ENCODE data around the gene MDH2.

MDH2 gene

DNA sequence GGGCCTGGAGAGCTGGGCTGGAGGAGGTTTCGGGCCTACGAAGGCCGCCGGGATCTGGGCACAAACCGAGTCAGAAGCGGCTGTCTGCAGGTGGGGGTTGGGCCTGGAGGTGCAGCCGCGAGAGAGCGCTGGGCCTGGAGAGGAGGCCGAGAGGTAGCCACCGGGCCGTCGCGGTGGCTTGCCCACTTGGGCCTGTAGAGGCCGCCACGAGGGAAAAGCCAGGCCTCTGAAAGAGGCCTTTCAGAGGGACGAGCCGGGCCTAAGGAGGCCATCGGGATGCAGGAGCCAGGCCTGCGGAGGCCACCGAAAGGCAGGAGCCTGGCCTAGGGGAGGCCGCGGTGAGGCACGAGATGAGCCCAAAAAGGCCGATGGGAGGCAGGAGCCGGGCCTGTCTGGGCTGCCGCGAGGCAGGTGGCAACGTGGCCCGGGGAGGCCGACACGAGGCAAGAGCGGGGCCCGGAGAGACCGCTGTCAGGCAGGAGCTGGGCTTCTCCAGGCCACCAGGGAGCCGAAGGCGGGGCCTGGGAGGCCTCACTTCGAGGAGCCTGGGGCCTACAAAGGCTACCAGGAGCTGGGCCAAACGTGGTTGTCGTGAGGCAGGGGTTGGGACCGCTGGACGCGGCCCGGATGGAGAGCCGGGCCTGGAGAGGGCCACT lies 25.6 kb downstream of the MDH2 start:
- TF ChIP-seq, protein P1, sequence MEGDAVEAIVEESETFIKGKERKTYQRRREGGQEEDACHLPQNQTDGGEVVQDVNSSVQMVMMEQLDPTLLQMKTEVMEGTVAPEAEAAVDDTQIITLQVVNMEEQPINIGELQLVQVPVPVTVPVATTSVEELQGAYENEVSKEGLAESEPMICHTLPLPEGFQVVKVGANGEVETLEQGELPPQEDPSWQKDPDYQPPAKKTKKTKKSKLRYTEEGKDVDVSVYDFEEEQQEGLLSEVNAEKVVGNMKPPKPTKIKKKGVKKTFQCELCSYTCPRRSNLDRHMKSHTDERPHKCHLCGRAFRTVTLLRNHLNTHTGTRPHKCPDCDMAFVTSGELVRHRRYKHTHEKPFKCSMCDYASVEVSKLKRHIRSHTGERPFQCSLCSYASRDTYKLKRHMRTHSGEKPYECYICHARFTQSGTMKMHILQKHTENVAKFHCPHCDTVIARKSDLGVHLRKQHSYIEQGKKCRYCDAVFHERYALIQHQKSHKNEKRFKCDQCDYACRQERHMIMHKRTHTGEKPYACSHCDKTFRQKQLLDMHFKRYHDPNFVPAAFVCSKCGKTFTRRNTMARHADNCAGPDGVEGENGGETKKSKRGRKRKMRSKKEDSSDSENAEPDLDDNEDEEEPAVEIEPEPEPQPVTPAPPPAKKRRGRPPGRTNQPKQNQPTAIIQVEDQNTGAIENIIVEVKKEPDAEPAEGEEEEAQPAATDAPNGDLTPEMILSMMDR (IDR thresholded peaks at IDR 0.05; ENCODE audit: insufficient read depth, low read length, poor library complexity, severe bottlenecking), result no peak
- TF ChIP-seq EZH2phosphoT487 (conservative IDR thresholded peaks at IDR 0.05; ENCODE audit: low read length), result no peak
- Histone ChIP-seq H2AFZ (ENCODE audit: low read depth, low read length, severe bottlenecking) (no peak overlapping the region), H3K4me3 (ENCODE audit: insufficient read depth, low read length, poor library complexity, severe bottlenecking) (no peak overlapping the region)

GRCh38 chr7:76074306-76074971 lies 26.5 kb downstream of the MDH2 start:
- H3K4me3 ChIP-seq (ENCODE audit: insufficient read depth, low read length, poor library complexity, severe bottlenecking), result no peak overlapping the region
- no peaks in the 10 kb centered on the region for H3K9me2 ChIP-seq (replicated peaks; ENCODE audit: insufficient read depth, low read length)
- no peaks in the 10 kb centered on the region for H3F3A ChIP-seq (ENCODE audit: insufficient read depth)
- H3K4me2 ChIP-seq (ENCODE audit: low read depth, low read length, poor library complexity, severe bottlenecking), result no peak overlapping the region
- no peaks in the 10 kb centered on the region for H3K9me3 ChIP-seq (ENCODE audit: insufficient read depth, low read length)
- H3K27me3 ChIP-seq (ENCODE audit: low read length), result no peaks in the 10 kb centered on the region
- no peak overlapping the region for H2AFZ ChIP-seq (ENCODE audit: low read depth, low read length, severe bottlenecking)
- H3K9ac ChIP-seq (ENCODE audit: low read length), result no peak overlapping the region
- H3K79me2 ChIP-seq (ENCODE audit: insufficient read depth, low read length), result no peaks in the 10 kb centered on the region
- H4K20me1 ChIP-seq (ENCODE audit: low read depth, low read length), result no peaks in the 10 kb centered on the region
- no peak overlapping the region for H3K27ac ChIP-seq (ENCODE audit: low read depth, low read length)
- no peak for TF ChIP-seq EZH2phosphoT487 (conservative IDR thresholded peaks at IDR 0.05; ENCODE audit: low read length)
- TF ChIP-seq, protein P1 (IDR thresholded peaks at IDR 0.05; ENCODE audit: insufficient read depth, low read length, poor library complexity, severe bottlenecking), result no peak
- H3K36me3 ChIP-seq (ENCODE audit: low read length), result no peaks in the 10 kb centered on the region

More for the DNA sequence above, 25.6 kb downstream of the MDH2 start:
- no peaks in the 10 kb centered on the region for H3K9me2 ChIP-seq (replicated peaks; ENCODE audit: insufficient read depth, low read length)
- H4K20me1 ChIP-seq (ENCODE audit: low read depth, low read length), result no peaks in the 10 kb centered on the region
- no peaks in the 10 kb centered on the region for H3K27me3 ChIP-seq (ENCODE audit: low read length)
- no peaks in the 10 kb centered on the region for H3K79me2 ChIP-seq (ENCODE audit: insufficient read depth, low read length)
- no peak overlapping the region for H3K4me2 ChIP-seq (ENCODE audit: low read depth, low read length, poor library complexity, severe bottlenecking)
- H3K9me3 ChIP-seq (ENCODE audit: insufficient read depth, low read length), result no peaks in the 10 kb centered on the region
- H3F3A ChIP-seq (ENCODE audit: insufficient read depth), result no peaks in the 10 kb centered on the region
- H3K27ac ChIP-seq (ENCODE audit: low read depth, low read length), result no peak overlapping the region
- H3K36me3 ChIP-seq (ENCODE audit: low read length), result no peaks in the 10 kb centered on the region
- H3K9ac ChIP-seq (ENCODE audit: low read length), result no peak overlapping the region

DNA sequence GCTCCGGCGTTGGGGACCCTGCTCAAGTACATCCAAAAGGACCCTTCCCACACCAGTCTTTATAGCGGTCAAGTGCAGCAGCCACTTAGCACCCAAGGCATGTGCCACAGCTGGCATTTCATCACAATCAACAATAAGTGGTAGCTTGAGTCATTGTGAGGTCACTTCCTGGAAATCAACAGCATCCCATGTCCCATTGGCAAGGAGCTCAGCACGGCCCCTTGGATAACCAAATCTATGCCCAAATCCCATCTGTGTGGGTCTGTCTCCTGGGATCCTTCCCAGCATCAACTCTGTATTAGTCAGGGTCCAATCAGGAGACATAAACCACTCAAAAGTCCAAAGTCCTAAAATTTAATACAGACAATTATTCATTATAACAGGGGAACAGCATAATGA lies 27.1 kb downstream of the MDH2 start:
- no peak overlapping the region for H3K27ac ChIP-seq (ENCODE audit: low read depth, low read length)
- no peaks in the 10 kb centered on the region for H3K79me2 ChIP-seq (ENCODE audit: insufficient read depth, low read length)
- H3K27me3 ChIP-seq (ENCODE audit: low read length), result no peaks in the 10 kb centered on the region
- no peaks in the 10 kb centered on the region for H3F3A ChIP-seq (ENCODE audit: insufficient read depth)
- TF ChIP-seq, protein P1 (IDR thresholded peaks at IDR 0.05; ENCODE audit: insufficient read depth, low read length, poor library complexity, severe bottlenecking), result no peak
- TF ChIP-seq EZH2phosphoT487 (conservative IDR thresholded peaks at IDR 0.05; ENCODE audit: low read length), result no peak
- no peaks in the 10 kb centered on the region for H3K9me2 ChIP-seq (replicated peaks; ENCODE audit: insufficient read depth, low read length)
- H4K20me1 ChIP-seq (ENCODE audit: low read depth, low read length), result no peaks in the 10 kb centered on the region
- no peaks in the 10 kb centered on the region for H3K9me3 ChIP-seq (ENCODE audit: insufficient read depth, low read length)
- no peak overlapping the region for H3K9ac ChIP-seq (ENCODE audit: low read length)
- no peak overlapping the region for H3K4me2 ChIP-seq (ENCODE audit: low read depth, low read length, poor library complexity, severe bottlenecking)
- H3K36me3 ChIP-seq (ENCODE audit: low read length), result no peaks in the 10 kb centered on the region
- no peak overlapping the region for H2AFZ ChIP-seq (ENCODE audit: low read depth, low read length, severe bottlenecking)
- no peak overlapping the region for H3K4me3 ChIP-seq (ENCODE audit: insufficient read depth, low read length, poor library complexity, severe bottlenecking)

All from SU-DHL-6 (cell line).